ENCODE results near the gene PHC2.

DNA sequence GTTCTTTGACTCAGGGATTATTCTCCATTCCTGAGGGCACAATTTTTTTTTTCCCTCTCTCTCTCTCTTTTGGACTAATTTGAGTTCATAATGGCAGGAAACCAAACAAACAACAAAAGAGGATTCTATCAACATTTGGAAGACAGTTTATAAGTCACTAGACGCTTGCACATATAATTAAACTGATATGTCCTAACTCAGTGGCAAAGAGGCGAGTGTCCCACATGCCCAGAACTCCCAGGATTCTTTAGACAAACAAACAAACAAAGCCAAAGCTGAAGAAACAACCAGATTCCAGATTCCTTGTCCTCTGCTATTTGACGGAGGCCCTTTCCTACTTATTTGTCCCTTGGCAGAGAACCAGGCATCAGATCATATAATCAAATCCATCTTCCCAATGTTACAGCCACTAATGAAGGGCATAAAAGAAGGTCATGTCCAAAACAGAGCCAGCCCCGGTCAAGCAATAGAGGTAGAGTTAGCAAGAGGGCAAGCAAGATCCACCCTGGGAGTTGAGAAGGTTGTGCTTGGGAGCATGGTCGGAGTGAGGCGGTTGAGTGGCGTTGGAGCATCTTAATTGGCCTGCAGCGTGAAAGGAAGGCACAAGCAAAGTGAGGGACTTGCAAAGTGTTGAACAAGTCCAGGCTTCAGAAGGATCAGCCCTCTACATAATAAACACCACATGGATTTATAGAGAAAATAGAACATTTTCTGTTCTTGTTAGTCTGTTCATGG is 144.3 kb downstream of the PHC2 start:
- TF ChIP-seq, protein P1, sequence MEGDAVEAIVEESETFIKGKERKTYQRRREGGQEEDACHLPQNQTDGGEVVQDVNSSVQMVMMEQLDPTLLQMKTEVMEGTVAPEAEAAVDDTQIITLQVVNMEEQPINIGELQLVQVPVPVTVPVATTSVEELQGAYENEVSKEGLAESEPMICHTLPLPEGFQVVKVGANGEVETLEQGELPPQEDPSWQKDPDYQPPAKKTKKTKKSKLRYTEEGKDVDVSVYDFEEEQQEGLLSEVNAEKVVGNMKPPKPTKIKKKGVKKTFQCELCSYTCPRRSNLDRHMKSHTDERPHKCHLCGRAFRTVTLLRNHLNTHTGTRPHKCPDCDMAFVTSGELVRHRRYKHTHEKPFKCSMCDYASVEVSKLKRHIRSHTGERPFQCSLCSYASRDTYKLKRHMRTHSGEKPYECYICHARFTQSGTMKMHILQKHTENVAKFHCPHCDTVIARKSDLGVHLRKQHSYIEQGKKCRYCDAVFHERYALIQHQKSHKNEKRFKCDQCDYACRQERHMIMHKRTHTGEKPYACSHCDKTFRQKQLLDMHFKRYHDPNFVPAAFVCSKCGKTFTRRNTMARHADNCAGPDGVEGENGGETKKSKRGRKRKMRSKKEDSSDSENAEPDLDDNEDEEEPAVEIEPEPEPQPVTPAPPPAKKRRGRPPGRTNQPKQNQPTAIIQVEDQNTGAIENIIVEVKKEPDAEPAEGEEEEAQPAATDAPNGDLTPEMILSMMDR (conservative IDR thresholded peaks at IDR 0.05) = no peak
- no peak for TF ChIP-seq ZFX (IDR thresholded peaks at IDR 0.05)
